GM20431 (cell line): Measurements from ENCODE around the gene SLC7A5.
"Not testable (repeated sequence)": the region's sequence is repeated elsewhere in the genome, so short reads cannot be mapped to it uniquely, and the experiment has no call there.

Experiments
- in situ Hi-C: fragments of 300-500 bp; cut with MseI, MboI; formaldehyde crosslinking; loops from one replicate; pipeline ENCODE4 v1.15.0; 2020; ENCODE audit warnings: low sequenced_read_pairs; ENCODE audit not compliant: unreplicated experiment

The SLC7A5 gene

DNA sequence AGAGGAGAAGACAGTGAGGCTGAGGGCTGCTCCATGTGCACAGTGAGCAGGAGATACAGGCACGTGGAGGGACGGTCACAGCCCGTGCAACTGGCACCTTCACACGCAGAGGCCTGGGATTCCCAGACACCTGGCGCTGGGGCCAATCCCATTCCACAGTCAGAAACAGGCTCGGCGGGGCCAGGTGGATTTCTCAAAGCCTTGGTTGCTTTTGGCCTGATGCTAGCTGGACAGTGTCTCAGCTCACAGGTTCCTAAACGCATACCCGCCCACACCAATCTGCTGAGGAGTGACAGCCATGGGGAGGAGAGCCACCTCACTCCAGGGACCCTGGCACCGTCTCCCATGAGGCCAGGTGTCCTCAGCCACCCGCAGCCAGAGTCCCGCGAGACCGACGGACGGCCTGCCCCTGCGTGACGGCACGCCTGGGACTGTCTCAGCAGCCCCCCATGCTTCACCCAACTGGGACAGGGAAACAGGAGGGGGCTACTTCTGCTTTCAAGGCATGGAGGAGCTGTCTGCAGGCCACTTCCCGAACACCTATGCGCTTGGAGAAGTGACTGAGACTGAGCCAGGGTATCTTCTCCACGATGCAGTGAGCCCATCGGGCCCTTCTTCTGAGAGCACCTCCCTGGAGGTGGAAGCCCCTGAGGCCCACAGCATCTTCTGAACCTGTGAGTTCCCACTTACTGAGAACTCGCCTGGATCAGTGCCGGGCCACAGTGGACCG, 6.5 kb downstream of the SLC7A5 start:
- in situ Hi-C loops = not testable (repeated sequence)

DNA sequence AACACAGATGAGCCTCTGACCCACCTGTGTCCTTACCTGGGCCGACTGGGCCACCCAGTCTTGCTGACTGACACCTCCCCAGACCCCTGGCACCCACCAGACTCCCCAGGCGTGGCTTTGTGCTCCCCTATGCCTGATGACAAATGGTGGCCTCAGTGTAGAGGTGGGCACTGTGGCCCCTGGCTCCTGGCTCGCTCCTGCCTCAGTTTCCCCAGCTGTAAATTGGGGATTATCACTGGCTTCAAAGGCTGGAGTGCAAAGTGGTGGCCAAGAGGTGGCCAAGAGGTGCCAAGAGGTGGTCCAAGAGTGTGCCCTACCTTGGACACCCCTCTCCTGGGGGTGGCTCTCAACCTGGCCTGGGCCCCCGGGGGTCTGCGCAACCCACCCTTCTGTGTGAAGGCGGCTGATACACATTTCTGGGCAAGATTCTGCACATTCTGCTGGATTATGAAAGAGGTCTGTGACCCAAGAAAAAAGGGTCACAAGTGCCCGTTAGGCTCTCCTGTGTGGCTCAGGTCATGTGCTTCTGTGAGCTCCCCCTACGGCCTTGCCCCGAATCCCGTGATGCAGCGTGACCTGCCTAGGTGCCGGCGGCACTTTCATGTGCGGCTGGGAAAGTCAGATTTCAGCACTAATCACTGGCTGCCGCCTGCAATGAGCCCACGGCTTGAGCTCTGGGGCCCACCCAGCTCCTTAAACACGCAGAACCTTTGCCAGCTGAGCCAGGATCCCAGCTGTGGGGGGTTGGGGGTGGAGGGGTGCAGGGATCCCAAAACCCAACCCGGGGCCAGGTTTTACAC, 7.8 kb downstream of the SLC7A5 start:
- in situ Hi-C loops = not testable (repeated sequence)

DNA sequence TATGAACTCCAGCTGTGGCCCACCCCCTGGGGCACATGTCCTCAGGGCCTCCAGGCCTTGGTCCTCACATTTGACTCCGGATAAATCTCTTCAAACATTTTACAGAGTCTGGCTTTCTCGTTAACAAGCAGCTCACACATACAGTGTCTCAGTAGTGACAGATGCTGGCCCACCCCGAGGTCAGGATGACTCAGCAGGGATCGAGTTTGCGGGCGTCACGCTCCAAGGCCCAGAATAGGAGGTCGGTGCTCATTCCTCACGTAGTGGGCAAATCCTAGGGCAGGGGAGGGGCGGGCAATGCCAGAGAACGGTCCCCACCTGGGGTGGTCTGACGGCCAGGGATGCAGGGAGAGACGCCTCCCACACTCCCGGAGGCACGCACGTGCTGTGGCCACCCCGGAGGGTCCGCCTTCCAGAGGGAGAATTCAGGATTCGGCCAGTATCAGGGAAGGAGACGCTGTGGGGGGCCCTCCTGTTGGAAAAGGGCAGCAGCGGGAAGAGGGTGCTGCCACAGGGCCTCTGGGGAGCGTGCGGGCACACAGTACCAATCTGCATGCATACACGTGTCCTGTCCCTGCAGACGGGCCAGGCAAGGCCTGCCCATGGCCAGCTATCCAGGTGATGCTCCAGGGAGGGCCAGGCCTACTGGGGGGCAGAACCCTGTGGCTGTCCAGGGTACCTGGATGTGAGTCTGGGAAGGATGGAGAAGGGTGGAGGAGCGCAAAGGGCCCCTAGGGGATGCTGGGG, 8.6 kb downstream of the SLC7A5 start:
- in situ Hi-C loops = no loop called here

DNA sequence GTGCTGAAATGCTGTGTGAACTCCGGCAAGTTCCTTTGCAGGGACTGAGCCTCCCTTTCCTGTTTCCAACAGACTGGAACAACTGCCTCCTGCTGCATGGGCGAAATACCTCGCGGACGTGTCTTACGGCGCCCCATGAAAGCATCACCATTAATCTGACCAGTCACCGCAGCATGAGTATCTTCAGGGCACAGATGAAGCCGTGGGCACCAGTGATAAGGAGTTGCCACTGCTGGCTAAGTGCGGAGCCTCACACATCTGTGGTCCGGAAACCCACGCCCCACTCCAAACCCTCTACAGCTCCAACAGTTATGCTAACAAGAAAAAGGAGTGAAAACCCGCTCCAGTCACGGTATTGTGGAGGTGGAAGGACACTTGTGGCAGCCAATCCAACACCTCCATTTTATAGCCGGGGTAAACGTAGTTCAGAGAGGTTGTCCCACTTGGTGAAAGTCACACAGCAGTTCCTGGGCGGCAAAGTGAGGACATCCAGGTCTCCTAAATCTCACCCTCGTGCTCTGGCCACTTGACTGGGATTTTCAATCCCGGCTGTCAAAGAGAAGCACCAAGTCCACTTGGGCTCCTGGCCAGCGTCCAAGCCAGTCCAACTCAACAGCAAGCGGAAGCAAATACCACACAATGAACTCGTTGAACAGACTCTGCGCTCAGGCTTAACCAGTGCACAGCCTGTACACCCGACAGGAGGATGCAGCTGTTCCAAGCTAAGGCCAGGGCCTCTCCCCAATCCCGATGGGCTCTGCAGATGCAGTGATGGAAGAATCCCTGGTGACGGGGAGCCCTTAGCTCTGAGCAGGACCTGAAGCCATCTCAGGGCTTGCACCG, 10.9 kb downstream of the SLC7A5 start:
- in situ Hi-C loops = not testable (repeated sequence)

DNA sequence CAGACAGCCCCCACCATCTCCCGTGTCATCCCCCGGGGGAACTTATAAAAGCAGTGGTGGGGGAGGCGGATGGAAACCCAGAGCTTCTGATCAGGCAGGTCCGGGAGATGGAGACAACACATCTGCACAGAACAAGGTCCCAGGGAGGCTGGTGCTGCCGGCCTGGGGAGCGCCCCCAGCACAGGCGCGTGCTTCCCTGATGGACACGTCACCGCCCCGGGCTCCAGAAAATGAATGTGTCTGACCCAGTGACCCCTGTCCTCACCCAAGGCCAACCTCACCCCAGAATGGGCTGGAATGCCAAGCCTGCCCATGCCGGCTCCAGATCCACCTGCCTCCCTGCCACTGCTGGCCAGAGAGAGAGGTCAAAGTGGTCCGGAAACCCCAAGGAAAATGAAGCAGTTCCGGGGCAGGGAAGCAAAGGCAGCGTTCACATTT, 12.5 kb downstream of the SLC7A5 start:
- in situ Hi-C loops = no loop called here

DNA sequence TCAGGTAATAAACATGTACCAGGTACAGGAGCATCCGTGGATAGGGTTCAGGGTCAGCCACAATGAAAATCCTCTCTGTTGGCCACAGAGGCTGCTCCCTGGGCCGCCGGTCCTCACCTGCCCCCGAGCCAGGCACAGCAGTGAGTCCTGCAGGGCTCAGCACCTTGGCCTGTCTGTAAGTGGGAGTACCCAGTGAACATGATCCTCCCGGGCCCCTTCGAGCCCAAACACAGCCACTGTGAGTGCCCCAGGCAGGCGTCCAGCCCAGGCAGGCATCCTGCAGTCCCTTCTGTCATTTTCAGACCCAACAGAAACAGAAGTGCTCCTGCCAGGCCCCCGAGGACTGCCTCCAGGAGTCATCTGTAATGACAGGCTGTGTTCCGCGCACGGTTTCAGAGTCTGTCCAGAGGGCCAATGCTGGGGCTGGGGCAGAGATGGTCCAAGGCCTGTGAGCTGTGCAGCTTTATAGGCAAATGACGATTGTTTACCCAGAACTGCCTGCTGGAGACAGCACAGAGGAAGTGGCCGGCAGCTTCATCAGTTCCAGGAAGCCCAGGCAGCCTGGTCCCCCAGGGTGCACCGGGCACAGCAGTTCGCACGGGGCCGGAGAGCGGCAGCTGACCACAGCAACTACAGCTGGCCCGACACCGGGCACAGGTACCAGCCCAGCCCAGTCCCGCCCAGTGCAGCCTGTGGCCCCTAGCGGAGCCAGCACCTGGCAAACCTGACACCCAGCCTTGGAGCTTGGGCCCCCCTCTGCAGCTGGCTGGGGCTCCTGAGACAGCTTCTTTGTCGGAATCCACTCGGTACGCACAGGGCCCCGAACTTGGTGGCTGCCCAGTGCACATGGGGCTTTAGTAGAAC, 13.2 kb downstream of the SLC7A5 start:
- in situ Hi-C loops = no loop called here

DNA sequence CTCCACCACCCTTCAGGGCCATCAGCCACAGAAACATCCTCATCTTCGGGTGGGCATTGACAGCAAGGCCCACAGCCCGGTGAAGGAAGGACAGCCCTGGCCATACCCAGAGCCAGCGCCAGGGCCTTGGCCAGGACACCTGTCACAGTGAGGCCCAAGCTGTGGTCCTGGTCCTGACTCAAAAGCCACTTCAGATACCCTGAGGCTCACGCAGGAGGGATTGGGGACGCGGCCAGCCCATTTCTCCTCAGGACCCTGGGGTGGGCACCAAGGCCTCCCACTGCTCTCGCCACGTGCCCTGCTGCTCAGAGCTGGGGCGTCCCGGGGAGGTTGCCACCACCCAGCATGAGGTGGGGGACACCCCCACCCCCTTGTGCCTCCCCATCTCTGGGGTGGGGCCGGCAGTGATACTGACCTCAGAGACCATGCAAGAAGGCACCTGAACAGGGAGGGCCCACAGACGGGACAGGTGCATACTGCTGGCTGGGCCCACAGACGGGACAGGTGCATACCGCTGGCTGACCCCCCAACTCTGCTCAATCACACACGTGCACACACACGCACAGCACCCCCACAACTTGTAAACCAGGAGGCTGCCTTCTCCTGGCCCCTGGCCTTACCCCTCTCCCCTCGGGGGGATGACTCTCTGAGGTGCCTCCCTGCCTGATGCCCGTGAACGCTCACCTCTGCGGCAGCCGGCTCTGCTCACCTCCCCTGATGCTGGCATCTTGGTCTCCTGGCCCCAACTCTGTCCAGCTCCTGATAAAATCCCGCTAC, 14.2 kb downstream of the SLC7A5 start:
- in situ Hi-C loops = no loop called here

DNA sequence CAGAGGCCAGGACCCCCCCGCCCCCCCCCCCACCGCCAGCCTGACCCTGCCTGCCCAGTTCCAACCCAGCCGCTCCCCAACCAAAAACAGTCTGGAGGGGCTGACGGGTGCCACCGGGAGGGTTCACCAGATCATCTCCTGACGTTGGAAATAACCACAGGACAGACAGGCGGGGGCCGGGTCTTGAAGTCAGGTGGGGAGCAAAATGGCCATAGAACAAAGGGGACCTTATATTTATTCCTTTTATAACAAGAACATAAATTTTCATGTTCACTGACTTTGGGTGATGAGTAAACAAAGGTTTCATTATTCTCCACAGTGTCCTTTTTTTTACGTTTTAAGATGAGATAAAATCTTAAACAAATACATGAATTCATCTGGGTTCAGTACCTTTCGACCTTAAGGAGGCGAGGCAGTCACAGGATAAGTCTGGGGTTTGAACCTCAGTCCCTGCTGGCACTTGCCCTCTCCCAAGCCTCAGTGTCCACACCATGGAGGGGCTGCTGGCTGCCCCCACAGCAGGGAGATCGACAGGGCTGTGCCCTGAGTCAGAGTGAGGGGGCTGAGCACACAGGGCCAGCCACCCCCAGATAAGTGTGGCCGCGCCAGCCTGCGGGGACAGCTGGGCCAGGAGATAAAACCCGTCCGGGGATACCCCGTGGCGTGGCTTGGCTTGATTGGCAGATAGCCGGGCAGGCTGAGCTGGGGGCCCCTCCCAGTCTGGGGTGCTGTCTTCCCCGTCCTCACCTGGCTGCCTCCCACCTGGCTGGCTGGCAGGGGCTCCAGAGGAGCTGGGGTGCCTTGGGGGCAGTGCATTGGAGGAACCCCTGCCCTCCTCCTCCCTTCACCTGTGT, 15.0 kb downstream of the SLC7A5 start:
- in situ Hi-C loops = no loop called here

DNA sequence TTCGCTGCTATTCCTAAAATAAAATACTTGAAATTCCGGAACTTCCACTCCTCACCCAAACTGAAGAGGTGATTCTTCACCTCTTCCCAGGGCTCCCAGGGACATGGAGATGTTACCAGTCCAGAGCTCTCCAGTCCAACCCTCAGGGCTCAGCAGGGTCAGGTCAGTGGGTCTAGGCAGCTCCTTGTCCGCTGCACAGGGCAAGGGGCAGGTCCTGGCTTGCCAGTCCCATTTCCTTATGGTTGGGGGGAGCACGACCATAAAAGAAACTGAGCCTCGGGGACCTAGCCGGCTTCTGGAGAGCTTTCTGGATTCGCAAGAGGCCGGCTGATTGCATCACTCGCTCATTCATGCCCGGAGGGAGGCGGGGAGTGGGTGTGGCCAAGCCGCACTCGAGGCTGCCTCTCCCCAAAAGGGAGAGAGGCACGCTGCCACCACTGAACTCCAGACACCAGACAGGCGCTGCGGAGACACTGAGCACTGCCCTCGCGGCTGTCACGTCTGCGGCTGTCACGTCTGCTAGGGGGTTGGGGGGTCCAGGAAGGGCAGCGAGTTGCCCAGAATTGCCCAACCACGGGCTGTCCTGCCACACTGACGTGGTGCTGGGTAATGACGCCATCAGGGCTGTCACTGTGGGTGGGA, 15.8 kb downstream of the SLC7A5 start:
- in situ Hi-C loops = no loop called here

DNA sequence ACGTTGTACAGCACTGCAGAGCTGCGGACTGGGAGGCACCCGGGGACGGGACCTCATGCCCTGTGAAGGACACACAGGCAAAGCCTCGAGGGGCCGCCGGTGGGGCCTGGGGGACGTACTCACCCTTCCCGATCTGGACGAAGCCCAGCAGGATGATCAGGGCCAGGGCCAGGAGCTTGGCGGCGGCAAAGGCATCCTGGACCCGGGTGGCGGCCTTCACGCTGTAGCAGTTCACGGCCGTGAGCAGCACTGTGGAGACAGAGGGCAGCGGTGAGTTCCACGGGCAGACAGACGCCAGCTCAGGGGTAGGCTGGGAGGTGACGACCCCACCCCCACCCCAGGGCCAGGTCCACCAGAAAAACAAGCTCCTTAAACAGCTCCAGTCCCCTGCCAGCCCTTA, 17.7 kb downstream of the SLC7A5 start:
- in situ Hi-C loops = no loop called here

DNA sequence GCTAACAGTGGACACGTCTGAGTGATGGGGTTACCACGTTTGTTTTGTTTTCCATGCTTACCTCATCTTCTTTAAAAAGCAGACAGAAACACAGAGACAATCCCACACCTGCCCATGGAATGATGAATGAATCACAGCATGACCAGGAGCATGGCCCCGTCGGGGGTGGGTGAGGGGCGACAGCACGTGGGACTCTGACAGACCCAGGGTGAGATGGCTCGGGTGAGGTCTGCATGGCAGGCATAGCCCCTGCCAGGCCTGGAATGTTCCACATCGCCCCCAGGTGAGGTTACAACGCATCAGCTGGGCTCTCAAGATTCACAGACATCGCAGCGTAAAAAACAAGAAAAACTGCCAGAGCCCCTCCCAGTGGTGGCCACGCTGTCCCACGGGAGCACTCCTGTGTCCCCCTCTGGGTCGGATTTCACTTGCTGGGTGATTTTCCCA, 18.1 kb downstream of the SLC7A5 start:
- in situ Hi-C loops = no loop called here

DNA sequence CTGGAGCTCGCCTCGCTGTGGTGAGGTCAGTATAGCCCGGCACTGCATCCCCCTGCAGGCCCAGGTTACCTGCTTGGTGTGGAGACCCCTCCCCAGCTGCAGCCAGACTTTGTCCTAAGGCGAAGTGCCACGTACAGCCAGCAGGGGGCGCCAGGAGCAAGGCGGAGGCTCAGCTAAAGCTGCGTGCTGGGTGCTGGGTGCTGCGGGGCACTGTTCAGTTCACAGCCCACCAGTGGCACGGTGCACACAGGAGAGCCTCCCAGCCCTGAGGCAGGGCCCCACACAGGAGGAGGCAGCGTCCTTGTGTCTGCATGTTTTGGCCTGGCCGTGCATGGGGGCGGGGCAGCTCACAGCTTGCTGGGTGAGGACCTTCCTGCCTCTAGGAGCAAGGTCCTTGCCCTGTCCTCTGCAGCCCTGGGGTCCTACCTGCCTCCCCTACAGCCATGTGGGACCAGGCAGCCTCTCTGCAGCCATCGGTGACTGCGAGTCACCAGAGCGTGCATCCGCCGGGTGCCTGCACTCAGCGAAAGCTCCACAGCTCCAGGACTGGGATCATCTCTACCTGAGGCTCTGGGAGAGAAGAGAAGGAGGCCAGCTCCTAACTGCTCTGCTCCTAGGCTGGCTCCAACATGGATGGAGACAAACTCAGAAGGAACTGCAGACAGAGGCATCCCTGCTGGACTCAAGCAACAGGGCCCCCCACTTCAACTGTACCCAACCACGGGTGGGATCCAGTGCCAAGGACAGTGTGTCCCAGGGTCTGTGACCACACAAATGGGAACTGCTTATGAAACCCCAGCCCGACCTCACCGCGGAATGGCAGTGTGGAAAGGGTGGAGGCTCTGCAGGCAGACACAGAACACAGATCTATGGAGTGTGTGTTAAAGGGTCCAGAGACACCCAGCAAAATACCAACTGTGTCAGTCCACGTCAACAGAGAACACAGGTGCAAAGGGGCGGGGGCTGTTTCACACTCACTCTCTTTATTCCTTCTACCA, 19.0 kb downstream of the SLC7A5 start:
- in situ Hi-C loops = no loop called here

DNA sequence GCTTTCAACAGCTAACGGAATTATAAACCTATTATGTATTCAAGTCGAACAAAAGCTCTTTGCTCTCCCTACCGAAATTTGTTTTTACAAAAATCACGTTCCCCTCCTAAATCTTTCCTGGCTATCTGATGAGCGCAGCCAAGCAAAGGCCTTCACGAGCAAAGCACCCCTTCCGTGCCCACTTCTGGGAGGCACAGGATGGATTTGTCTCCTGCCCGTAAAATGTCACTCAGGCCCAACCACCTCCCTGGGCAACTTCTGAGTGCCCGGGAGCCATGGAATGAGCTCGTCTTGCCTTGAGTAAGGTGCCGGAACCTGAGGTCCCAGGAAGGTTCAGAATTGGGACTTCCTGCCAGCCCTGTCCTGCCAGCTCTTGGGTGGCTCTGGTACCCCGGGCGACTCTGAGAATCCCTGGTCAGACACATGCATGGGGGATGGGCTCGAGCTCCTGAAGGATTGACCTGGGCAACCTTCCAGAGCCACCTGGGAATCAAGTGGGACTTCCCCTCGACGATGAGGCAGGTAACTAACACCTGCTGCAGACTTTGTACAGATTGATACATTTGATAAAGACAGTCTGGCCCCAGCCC, 19.8 kb downstream of the SLC7A5 start:
- in situ Hi-C loops = no loop called here

DNA sequence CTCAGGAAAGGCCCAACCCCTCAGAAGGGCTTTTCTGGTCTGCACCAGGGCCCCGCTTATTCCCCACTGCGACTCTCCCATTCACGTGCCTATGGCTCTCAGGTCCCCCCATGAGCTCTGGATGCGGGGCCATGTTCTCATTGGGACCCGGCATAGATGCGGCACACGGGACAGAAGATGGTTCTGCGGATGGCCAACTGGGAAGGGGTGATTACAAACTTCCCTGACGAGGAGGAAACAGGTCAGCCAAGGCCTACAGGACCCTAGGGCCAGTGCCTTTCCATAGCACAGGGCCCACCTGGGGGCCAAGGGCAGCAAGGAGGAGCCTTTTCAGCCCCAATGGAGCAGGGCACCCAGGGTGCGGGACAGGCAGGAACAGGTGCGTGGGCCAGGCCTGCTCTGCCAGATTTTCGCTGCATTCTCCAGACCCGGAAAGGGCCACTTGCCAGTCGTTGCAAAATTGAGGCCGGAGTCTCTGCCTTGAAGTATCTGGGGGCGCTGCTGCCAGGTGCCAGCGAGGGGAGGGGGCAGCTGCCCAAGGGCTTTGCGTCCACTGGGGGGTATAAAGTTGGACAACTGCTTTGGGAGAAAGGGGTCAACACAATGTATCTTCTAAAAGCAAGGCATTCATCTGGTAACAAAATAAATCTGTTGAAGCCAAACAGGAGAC, 20.5 kb downstream of the SLC7A5 start:
- in situ Hi-C loops = no loop called here
